ENCODE results near the gene DENND2D.

DNA sequence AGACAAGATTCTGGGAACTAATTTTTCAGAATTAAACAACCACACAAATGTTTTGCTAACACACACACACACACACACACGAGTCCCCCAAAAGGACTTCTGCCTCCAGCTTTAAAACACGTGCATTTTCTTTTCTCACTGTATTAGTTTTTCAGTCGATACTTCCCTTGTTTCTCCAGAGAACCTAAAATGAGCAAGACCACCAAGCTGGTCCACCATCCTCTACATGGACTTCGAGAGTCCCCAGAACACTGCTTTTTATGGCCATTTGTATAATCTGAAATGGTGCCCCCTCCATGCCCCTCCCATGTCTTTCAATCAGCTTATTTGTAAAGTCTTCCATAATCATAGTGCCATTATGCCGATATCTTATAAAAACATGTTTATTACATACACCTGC is 16.3 kb upstream of the DENND2D start:
- TF ChIP-seq, protein P1, sequence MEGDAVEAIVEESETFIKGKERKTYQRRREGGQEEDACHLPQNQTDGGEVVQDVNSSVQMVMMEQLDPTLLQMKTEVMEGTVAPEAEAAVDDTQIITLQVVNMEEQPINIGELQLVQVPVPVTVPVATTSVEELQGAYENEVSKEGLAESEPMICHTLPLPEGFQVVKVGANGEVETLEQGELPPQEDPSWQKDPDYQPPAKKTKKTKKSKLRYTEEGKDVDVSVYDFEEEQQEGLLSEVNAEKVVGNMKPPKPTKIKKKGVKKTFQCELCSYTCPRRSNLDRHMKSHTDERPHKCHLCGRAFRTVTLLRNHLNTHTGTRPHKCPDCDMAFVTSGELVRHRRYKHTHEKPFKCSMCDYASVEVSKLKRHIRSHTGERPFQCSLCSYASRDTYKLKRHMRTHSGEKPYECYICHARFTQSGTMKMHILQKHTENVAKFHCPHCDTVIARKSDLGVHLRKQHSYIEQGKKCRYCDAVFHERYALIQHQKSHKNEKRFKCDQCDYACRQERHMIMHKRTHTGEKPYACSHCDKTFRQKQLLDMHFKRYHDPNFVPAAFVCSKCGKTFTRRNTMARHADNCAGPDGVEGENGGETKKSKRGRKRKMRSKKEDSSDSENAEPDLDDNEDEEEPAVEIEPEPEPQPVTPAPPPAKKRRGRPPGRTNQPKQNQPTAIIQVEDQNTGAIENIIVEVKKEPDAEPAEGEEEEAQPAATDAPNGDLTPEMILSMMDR (IDR thresholded peaks at IDR 0.05): no peak
- TF ChIP-seq POLR2AphosphoS5 (IDR thresholded peaks at IDR 0.05) (no peak), POLR2A (IDR thresholded peaks at IDR 0.05) (no peak)
